ENCODE results near the gene OR1B1.
"Not testable (repeated sequence)": the region's sequence is repeated elsewhere in the genome, so short reads cannot be mapped to it uniquely, and the experiment has no call there.

Gene OR1B1

DNA sequence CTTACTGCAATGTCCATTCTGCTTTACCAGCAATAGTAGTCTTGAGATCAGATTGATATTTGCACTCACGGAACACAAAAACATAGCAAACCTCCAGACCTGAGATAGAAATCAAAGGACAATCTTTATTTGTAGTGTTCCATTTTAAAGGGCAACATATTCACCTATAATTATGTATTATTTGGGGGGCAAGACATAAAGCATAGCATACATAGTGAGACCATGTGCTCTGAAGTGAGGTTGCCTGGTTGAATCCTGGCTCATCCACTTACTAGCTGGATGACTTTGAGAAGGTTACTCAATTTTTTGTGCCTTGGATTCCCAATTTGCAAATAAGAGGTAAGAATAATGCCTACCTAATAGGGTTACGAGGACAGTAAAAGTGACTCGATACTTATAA lies at the start of gene OR1B1:
OR1B1 (minus strand) TSS at position 101 of the 400 bp plus-strand sequence.
- DNase-seq, result no peak

DNA sequence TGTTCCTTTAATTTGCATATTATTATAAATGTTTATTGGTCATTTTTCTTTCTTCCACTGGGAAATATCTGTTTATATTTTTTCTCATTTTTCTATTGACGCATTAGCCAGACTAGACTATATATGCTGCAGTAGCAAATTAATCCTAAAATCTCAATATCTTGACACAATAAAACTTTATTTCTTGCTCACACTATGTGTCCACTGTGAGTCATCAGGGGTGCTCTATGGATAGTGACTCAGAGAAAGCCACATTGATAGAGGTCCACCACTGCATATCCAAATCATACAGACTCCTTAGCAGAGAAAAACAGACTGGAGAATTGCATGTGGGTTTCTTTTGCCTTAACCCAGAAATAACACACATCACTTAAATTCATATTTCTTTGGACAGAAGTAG lies 38.3 kb upstream of the OR1B1 start:
- no peak for DNase-seq

DNA sequence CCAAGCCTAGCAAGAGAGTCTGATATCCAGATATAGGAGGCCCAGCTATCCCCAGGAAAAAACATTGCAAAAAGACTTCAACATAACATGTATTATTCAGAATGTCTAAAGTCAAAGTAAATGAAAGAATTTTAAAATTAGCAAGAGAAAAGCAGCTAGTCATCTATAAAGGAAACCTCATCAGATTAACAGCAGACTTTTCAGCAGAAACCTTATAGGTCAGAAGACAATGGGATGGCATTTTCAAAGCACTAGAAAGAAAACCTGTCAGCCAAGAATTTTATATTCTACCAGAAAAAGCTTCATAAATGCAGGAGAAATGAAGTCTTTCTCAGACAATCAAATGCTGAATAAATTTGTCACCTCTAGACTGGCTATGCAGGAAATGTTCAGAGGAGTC lies 27.4 kb upstream of the OR1B1 start:
- no peak for DNase-seq

DNA sequence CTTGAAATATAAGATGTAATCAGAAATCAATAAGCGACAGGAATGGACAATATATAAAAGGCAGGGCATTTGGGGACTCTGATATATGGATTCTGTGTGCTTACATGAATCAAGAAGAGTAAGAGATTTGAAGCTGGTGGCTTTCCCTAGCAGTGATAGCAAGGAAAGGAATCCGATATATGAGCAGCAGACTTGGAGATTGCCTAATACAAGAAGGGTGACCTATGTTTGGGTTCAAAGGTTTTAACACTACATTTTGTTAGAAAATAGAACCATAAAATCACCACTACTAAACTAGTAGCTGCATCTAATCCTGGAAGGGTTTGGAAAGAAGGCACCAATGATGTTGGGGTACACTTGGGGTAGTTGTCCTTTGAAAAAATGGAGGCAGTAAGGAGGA lies 15.1 kb upstream of the OR1B1 start:
- no peak for DNase-seq

DNA sequence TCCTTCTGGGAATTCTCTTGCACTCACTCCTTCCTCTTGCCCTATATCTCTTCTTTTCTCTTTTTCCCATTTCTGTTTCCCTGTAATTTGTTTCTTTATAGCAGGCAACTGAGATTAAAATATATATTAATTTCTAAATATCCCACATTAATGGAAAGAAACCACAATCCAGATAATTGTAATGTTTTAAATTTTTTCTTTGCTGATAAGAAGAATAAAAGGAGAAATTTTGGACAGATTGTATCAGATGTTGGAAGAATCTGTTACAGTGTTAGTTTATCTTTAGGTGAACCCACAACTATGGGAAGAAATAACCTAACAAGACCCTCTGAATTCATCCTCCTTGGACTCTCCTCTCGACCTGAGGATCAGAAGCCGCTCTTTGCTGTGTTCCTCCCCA lies 4.0 kb upstream of the OR1B1 start, which contains the start of gene OR1L1:
OR1L1 (plus strand) TSS at position 301 of the 400 bp plus-strand sequence; CDS start at position 301, 0 bp downstream.
- DNase-seq, result no peak

DNA sequence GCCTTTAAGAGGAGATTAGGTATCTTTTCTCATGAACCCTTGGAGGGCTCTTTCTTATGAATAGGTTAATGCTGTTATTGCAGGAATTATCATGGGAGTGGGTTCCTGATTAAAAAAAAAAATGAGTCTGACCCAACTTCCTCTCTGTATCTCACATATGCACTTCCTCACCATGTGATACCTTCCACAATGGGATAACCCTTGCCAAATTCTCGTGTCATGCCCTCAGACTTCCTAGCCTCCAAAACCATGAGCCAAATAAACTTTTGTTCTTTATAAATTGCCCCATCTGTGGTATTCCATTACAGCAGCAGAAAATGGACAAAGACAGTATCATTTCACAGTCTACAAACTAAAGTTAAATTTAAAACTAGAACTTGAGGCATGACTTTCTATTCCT lies 1.0 kb downstream of the OR1B1 start:
- DNase-seq, result no peak

DNA sequence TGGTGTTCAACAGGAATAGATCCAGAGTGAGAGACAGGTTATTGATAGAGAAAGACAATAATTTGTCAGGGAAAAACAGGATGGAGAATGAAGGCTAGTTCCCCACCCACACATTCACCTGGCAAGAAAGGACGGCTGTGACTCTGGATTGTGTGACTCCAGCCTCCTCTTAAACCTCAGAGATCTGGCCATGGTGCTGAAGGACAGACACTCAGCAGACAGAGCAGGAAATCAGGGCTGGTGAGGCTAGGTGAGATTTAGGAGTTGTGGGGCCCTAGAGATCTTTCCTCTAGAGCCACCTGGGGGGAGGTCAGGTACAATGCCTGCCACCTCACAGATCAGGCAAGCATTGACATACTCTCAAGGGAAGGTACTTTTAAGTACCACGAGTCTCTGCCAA lies 15.2 kb downstream of the OR1B1 start:
- DNase-seq, result no peak

DNA sequence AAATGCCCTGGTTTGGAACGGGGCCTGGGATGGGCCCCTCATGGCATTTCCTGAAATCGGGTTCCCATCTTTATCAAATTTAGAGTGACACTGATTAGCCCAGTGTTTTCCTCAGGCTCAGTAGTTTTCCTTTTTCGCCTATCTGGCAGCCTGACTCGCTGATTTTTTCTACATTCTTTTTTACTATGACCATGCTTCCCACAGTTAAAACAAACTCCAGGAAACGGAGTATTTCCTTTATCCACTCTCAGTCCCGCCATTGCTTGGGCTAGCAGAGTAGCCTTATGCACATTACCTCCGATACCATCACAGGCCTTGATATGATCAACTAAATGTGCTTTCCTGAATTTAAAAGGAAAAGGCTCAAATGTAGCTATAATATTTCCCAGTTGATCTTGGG lies 37.4 kb downstream of the OR1B1 start:
- DNase-seq, result no peak

DNA sequence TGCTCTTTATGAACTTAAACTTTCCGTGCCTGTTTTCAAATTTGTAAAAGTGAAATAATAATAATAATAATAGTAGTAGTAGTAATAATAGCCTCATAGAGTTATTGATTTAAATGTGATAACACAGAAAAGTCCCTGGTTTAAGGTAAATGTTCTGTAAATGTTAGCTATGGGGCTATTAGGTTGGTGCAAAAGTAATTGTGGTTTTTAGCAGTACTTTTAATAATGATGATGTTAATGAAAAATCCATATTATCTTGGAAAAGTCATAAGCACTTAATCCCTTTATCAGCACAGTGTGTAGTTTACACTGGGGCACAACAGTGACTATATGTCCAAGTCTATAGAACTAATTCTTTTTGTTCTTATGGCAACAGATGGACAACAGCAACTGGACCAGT lies 43.1 kb downstream of the OR1B1 start, which contains the start of gene OR1Q1:
OR1Q1 (plus strand) TSS at position 377 of the 400 bp plus-strand sequence; CDS start at position 377, 0 bp downstream.
- DNase-seq, result no peak

DNA sequence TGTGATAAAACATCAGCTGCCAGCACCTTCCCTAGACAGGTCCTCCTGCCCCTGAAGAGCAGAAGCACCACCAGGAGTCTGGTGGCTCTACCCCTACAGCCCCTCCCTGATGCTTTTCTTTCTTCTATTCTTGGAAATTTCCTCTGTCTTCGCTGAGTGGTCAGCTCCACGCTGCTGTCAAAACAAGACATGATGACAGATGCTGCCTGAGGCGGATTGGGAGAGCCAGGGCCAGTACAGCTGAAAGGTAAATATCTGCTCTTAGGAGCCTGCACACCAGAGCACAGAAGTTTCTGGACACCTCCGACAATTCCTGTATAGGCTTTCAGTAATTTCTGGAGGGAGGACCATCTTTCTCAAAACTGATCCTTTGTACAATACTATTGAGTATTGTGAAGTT lies 47.6 kb downstream of the OR1B1 start:
- no peak for DNase-seq

DNA sequence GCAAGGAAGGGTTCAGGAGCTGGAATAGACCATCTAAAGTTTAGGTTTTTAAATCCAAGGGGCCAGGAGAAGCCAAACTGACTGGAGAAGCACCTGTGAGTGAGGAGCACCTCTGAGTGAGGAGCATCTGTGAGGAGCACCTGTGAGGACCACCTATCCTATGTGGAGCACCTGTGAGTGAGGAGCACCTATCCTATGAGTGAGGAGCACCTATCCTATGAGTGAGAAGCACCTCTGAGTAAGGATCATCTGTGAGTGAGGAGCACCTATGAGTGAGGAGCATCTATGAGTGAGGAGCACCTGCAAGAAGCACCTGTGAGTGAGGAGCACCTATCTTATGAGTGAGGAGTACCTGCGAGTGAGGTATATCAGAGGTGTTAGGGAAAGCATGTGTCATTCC lies 50.8 kb downstream of the OR1B1 start:
- no peak for DNase-seq

DNA sequence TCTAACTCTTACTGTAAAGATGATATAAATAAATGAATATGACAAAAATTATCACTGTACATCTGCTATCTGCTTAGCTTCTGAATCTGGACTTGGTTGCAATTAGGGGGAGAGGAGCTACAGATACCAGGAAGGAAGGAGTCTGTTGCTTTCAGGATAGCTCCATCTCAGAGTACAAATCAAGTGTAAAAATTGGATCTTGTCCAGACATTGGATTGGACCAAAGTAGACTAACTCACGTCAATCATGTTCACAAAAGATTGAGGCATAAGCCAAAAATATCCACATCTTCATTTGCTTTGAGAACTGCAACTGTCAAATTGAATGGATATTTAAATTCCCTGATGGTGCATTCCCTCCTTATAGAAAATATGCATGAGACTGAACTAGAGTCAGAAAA lies 51.7 kb downstream of the OR1B1 start:
- DNase-seq, result no peak

DNA sequence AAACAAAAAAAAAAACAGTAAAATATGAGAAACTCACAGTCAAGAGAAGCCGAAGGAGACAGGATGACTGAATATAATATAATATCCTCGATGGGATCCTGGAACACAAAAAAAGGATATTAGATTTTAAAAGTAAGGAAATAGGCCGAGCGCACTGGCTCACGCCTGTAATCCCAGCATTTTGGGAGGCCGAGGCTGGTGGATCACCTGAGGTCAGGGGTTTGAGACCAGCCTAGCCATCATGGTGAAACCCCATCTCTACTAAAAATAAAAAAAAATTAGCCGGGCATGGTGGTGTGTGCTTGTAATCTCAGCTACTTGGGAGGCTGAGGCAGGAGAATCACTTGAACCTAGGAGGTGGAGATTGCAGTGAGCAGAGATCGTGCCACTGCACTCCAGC lies 74.1 kb downstream of the OR1B1 start, which contains the start of gene OR1L8:
OR1L8 (minus strand) TSS at position 101 of the 400 bp plus-strand sequence. CDS start 14,907 bp downstream, outside the sequence.
- DNase-seq, result not testable (repeated sequence)

DNA sequence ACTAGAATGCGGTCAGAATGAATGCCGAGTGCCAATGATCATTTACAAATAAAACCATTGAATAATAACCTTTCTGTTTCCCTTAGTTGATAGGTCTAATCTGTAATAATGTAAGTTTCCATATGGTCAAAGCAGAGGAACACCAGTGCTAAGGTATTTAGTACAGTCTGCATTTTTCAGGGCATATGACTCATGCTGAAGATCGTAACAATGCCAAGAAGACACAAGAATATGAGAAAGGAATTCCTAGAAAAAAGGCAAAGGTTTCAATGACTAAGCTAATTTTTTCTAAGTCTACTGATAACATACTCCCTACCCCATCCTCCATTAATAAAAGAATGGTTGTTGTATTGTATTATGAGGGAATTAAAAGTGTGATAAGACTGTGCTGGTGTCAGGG lies 77.1 kb downstream of the OR1B1 start:
- DNase-seq, result no peak

DNA sequence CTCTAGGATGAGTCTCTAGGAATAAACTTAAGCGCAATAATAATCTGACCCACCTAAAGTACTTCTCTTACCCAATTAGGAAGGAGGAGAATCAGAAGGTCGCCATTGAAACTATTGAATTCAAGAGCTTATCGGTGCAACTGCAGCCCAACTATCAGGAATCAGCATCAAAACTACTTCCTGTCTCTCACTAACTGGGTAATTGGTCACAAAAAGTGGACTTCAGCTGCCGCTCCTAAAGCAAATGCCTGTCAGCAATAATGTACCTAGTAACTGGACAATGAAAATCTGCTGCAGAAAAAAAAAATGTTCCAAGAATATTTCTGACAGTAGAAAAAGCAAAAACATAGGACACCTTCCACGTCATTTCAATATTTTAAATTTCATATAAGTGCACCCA lies 77.6 kb downstream of the OR1B1 start:
- DNase-seq, result no peak

Data from KG1 (cell line).